ENCODE measurements around the gene MRPL9.
"Not testable (repeated sequence)": the region's sequence is repeated elsewhere in the genome, so short reads cannot be mapped to it uniquely, and the experiment has no call there.

Gene MRPL9

DNA sequence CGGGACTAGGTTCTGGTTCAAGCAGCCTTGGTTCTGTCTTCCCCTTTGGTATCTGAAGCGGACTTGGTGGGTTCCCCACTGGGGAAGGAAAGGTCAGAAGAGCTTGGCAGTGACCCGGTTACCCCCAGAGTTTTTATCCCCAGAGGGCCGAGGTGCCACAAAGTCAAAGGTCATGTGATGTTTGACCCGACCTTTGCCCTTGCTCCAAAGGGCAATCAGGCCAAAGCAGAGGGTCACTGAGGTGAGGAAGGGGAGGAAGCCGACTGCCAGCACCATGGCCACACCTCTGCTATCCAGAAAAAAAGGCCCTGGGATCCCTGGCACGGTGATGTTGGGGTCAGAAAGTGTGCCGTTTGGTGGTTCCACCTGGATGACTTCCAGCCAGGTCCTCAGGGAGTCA is 37.5 kb upstream of the MRPL9 start:
- no peak overlapping the region for H3K27ac Mint-ChIP-seq

DNA sequence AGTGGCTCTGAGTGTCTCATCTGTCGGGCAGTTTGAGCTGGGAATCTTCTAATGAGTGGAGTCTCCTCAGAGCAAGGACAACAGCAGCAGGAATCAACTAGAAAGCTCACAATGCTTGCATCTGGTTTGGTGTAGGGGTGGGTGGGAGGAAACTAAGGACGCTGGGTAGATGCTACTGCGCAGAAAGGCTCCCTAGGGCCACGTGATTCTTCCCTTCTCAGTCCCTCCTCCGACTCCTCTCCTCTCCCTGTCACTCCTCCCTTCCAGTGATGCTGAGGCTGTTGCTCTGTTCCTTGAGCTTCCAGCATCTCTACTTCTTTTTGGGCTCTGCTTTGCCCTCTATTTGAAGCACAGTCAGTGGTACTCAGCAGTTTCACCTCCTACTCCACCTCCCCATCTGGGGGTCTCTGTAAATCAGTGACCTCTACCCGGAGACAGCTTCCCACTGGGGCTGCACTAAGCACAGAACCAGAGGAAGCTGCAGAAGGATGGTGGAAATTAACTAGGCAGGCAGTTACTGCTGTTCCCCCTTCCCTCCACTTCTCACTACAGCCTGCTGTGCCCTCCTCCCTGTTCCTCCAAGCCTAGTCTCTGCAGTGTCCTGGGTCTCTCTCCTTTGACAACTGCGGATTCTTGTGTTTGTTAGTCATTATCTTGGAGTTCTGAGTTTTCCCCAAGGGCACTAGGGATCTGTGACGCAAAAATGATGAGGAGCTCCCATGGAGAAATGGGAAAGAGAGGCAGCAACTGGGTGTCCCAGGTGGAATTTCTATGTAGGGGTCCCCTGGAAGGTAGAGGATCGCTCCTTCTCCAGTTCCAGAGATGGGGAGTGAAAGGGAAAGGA is 36.1 kb upstream of the MRPL9 start:
- DNase-seq (ENCODE audit: low spot score in 2 of 2) (no peak), ATAC-seq (ENCODE audit: low read depth) (no peak)
- H3K27ac Mint-ChIP-seq, result no peak overlapping the region
- peaks cover 3% of the 10 kb centered on the region for H3K36me3 Mint-ChIP-seq
- H3K27me3 Mint-ChIP-seq, result peaks cover 8% of the 10 kb centered on the region
- no peaks in the 10 kb centered on the region for H3K9me3 Mint-ChIP-seq
- no peaks in the 10 kb centered on the region for H3K4me1 Mint-ChIP-seq
- no peak overlapping the region for H3K4me3 Mint-ChIP-seq

More for the DNA sequence above, 37.5 kb upstream of the MRPL9 start:
- Mint-ChIP-seq H3K27me3 (peaks cover 8% of the 10 kb centered on the region), H3K4me1 (no peaks in the 10 kb centered on the region), H3K36me3 (peaks cover 2% of the 10 kb centered on the region), H3K4me3 (no peak overlapping the region), H3K9me3 (no peaks in the 10 kb centered on the region)
- DNase-seq (ENCODE audit: low spot score in 2 of 2) (no peak), ATAC-seq (ENCODE audit: low read depth) (no peak)

DNA sequence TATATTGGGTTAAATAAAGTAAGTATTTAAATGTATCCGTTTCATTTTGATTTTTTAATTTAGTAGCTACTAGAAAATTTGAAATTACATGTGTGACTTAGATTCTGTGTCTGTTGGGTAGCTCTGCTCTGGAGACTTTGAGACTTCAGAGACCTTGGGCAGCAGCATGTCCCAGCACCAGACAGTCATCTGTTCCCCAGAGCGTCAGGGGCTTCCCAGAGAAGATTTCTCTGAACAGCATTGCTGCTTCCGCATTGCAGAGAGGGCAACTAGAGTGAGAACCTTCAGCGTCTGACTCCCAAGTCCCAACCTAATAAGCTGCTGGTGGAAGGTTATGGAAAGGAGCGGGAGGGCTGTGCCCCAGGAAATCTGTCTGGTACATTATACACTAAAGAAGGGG is 35.3 kb upstream of the MRPL9 start:
- Mint-ChIP-seq H3K36me3 (peaks cover 6% of the 10 kb centered on the region), H3K9me3 (no peaks in the 10 kb centered on the region), H3K27me3 (peaks cover 8% of the 10 kb centered on the region), H3K27ac (no peak overlapping the region), H3K4me3 (no peak overlapping the region), H3K4me1 (no peaks in the 10 kb centered on the region)
- ATAC-seq (ENCODE audit: low read depth), result no peak
- DNase-seq (ENCODE audit: low spot score in 2 of 2), result no peak

DNA sequence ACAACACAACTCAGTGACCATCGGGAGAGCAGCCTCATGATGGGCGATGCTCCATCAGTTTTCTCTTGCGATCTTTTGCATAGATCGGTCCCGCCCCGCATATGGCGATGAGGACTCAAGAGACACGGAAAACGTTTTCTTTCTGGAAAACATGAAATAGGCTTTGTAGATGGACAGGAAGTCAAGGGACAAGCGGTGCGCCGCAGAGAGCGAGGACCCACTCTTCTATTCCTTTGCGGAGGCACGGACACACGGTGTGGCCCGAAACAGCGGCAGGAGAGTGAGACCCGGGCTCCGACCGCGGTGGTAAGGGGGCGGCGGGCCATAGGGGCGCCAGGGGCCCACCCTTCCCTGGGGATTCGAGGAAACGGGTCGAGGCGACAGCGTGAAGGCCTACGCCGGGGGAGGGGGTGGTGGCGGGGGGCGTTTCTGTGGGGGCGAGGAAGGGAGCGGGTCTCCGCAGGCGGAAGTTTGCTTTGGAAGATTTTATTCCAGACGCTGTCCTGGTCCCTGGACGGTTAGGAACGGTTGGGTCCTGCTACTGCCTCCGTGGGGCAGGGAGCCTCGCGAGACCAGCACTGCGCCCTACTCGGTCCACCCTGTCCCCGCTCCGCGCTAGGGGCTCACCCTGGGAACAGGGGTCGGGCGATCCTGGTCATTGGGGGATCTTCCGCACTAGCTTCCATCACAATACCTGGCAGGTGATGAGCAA is 27.8 kb upstream of the MRPL9 start:
- Mint-ChIP-seq H3K4me1 (peaks cover 7% of the 10 kb centered on the region), H3K27ac (peak overlapping the region; percentile 91), H3K27me3 (no peaks in the 10 kb centered on the region), H3K36me3 (peaks cover 3% of the 10 kb centered on the region), H3K4me3 (peak overlapping the region; percentile 95), H3K9me3 (no peaks in the 10 kb centered on the region)
- no peak for ATAC-seq (ENCODE audit: low read depth)
- no peak for DNase-seq (ENCODE audit: low spot score in 2 of 2)

DNA sequence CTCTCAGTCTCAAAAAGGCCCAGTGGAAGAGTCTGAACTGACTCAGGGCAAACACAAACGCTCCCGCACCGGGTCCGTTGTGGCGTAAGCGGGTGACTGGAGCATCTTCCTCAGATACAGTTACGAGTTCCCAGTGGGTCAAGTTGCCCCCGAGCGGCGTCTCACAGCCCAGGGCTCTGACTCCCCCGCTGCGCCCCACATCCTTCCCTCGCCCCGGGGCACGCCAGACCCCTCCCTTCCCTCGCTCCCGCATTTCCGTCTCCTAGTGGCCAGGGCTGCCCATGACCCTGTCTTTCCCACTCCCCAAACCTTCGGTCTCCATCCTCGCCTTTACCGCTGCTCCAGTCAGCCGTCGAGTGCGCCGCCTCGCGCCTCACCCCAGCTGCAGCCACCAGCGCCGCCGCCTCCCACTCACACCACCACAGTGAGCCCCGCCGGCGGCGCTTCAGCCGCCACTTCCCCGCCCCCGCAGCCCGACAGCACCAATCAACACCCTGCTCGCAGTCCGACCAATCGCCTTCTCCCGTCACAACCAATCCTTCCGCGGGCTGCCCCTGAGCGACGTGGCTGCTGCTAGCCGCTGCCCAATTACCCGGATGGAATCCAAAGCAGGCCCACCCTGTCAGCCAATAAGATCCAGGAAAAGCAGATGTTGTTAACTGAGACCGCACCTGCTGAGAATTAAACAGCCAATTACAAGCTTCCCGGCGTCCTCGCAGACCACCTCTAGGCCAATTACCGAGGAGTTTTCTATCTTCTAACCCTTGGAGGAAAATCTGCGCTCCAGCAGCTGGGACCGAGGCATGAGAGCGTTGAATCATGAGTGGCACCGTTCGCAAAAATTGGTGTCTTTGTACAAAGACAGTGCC is 27.0 kb upstream of the MRPL9 start, which contains the start of gene TDRKH:
TSS of gene TDRKH (minus strand) at position 430 of the 869 bp plus-strand sequence. CDS start 7,478 bp downstream, outside the sequence.
- H3K27me3 Mint-ChIP-seq, result no peaks in the 10 kb centered on the region
- peak within 1 kb of the TSS; percentile 95 for H3K4me3 Mint-ChIP-seq
- peaks cover 3% of the 10 kb centered on the region for H3K36me3 Mint-ChIP-seq
- H3K4me1 Mint-ChIP-seq, result peaks cover 7% of the 10 kb centered on the region
- DNase-seq (ENCODE audit: low spot score in 2 of 2), result peak; percentile 88 to 96
- peak within 1 kb of the TSS; percentile 91 for H3K27ac Mint-ChIP-seq
- ATAC-seq (ENCODE audit: low read depth), result peak; percentile 91
- no peaks in the 10 kb centered on the region for H3K9me3 Mint-ChIP-seq

DNA sequence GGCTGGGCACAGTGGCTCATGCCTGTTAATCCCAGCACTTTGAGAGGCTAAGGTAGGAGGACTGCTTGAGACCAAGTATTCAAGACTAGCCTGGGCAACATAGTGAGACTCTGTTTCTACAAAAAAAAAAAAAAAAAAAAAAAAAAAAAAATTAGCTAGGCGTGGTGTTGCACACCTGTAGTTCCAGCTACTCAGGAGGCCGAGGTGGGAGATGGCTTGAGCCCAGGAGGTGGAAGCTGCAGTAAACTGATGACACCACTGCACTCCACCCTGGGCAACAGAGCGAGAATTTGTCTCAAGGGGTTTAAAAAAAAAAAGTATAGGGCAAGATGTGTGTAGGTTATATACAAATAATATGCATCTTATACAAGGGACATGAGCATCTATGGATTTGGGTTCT is 24.4 kb upstream of the MRPL9 start:
- ATAC-seq (ENCODE audit: low read depth) (no peak), DNase-seq (ENCODE audit: low spot score in 2 of 2) (no peak)
- Mint-ChIP-seq H3K4me3 (no peak overlapping the region), H3K27ac (no peak overlapping the region), H3K4me1 (peaks cover 7% of the 10 kb centered on the region), H3K27me3 (no peaks in the 10 kb centered on the region), H3K36me3 (no peaks in the 10 kb centered on the region), H3K9me3 (no peaks in the 10 kb centered on the region)

DNA sequence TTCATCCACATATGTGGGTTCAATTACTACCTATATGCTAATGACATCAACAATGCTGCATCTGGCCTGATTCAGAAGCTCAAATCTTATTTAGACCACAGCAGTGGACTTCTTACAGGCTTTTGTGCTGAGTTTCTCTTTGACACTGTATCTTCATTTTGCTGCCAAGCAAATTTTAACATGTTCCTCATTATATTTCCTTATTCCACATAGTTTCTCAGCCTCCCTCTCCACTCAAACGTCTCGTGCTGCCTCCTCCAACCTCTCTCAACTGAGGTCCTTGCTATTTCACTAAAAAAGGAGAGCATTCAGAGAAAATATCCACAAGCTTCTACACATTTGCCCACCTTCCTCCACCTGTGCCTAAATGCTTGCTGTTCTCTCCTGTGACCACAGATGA is 20.5 kb upstream of the MRPL9 start:
- H3K9me3 Mint-ChIP-seq, result no peaks in the 10 kb centered on the region
- DNase-seq (ENCODE audit: low spot score in 2 of 2) (no peak), ATAC-seq (ENCODE audit: low read depth) (no peak)
- H3K36me3 Mint-ChIP-seq, result peaks cover 7% of the 10 kb centered on the region
- H3K27ac Mint-ChIP-seq, result no peak overlapping the region
- H3K4me1 Mint-ChIP-seq, result no peaks in the 10 kb centered on the region
- H3K4me3 Mint-ChIP-seq, result no peak overlapping the region
- H3K27me3 Mint-ChIP-seq, result no peaks in the 10 kb centered on the region

DNA sequence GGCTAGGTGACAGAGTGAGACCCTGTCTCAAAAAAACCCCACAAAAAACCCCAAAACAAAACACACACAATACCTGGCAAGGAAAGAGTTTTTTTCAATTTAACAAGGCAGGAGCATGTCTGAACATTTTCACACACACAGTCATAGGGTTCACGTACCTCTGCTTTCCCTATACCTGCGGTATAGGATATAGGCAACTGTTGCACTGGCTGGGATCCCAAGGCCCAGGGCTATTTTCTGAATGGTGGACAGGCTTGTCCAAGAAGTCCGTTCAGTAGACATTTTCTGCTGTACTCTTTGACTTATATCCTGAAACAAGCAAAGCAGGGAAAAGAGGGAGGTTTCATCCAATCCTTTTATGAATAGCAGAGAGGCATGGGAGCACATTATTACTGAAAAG is 19.4 kb upstream of the MRPL9 start:
- no peaks in the 10 kb centered on the region for H3K27me3 Mint-ChIP-seq
- DNase-seq (ENCODE audit: low spot score in 2 of 2), result no peak
- H3K27ac Mint-ChIP-seq, result no peak overlapping the region
- no peak overlapping the region for H3K4me3 Mint-ChIP-seq
- peaks cover 14% of the 10 kb centered on the region for H3K36me3 Mint-ChIP-seq
- no peaks in the 10 kb centered on the region for H3K9me3 Mint-ChIP-seq
- H3K4me1 Mint-ChIP-seq, result no peaks in the 10 kb centered on the region
- no peak for ATAC-seq (ENCODE audit: low read depth)

DNA sequence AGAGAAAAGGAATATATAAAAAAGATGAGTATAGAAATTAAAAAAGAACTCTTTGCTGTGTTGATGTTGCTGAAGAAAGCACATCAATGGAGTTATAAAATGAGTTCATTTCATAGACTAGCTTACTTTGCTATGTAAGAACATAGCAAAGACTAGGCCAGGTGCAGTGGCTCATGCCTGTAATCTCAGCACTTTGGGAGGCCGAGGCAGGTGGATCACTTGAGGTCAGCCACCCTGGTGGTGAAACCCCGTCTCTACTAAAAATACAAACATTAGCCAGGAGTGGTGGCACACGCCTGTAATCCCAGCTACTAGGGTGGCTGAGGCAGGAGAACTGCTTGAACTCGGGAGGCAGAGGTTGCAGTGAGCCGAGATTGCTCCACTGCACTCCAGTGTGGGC is 18.7 kb upstream of the MRPL9 start:
- not testable (repeated sequence) for H3K27ac Mint-ChIP-seq; H3K4me3 Mint-ChIP-seq; H3K9me3 Mint-ChIP-seq; ATAC-seq (ENCODE audit: low read depth); H3K27me3 Mint-ChIP-seq; H3K4me1 Mint-ChIP-seq; DNase-seq (ENCODE audit: low spot score in 2 of 2)
- H3K36me3 Mint-ChIP-seq, result peaks cover 14% of the 10 kb centered on the region

DNA sequence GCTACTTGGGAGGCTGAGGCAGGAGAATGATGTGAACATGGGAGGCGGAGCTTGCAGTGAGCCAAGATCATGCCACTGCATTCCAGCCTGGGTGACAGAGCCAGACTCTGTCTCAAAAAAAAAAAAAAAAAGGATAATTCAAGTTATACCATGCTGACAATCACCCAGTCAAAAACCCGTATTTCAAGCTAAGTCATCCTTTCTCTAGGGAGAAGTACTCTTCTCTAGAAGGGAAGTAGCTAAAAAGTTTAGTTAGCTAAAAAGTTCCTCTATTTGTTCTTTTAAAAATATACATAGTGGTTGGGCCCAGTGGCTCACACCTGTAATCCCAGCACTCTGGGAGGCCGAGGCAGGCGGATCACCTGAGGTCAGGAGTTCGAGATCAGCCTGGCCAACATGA is 17.4 kb upstream of the MRPL9 start:
- not testable (repeated sequence) for H3K4me1 Mint-ChIP-seq; DNase-seq (ENCODE audit: low spot score in 2 of 2); ATAC-seq (ENCODE audit: low read depth); H3K9me3 Mint-ChIP-seq; H3K27ac Mint-ChIP-seq; H3K4me3 Mint-ChIP-seq; H3K27me3 Mint-ChIP-seq
- H3K36me3 Mint-ChIP-seq, result peaks cover 23% of the 10 kb centered on the region

DNA sequence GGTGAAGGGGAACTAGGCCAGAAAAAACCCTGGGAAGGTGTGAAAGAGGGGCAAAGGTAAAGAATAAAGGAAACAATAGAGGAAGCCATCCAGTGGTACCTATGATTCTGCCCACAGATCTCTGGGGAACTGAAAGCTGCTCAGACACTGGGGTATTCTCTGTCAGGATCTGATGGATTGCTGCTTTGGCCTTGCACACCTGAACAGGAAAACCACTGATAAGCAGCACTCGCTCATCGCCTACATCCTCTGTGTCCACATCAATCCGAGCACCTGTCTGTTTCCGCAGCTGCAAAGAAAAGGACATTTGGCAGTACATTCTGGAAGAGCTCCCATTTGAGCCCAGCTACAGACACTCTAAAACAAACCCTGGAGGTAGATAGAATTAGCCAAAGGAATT is 16.6 kb upstream of the MRPL9 start:
- ATAC-seq (ENCODE audit: low read depth), result no peak
- Mint-ChIP-seq H3K9me3 (no peaks in the 10 kb centered on the region), H3K36me3 (peaks cover 30% of the 10 kb centered on the region), H3K27ac (no peak overlapping the region), H3K4me3 (no peak overlapping the region), H3K27me3 (no peaks in the 10 kb centered on the region), H3K4me1 (no peaks in the 10 kb centered on the region)
- no peak for DNase-seq (ENCODE audit: low spot score in 2 of 2)

DNA sequence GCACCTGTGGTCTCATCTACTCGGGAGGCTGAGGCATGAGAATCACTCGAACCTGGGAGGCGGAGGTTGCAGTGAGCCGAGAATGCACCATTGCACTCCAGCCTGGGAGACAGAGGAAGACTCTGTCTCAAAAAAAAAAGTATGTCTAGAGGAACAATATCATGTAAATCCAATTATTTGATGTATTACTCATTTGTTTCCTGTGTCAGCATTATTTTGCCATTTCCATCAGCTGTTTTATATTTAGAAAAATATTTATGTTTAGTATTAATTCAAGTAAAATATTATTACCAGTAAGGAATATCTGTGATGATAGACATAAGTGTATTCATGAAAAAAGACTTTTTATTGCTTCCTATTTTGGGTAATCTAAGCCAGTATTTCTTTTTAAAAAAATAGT is 14.0 kb upstream of the MRPL9 start:
- Mint-ChIP-seq H3K9me3 (no peaks in the 10 kb centered on the region), H3K27ac (no peak overlapping the region), H3K4me1 (no peaks in the 10 kb centered on the region), H3K27me3 (no peaks in the 10 kb centered on the region), H3K36me3 (peaks cover 36% of the 10 kb centered on the region), H3K4me3 (no peak overlapping the region)
- ATAC-seq (ENCODE audit: low read depth), result no peak
- DNase-seq (ENCODE audit: low spot score in 2 of 2), result no peak

DNA sequence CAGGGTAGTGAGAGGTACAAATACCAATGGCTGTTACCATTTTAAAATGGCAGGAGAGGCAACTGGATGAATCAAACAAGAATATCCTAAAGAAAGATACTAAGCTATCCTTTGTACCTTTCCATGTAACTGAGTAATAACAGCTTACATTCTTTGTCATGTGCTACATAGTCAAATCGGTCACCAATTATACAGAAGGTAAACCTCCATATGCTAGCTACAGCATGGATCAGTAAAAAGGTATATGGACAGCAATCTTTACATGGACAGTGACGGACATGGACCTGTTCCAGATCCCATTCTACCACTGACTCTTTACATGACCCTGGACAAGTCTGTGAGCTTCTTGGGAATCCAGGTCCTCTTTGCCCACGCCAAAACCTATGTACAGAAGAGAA is 13.4 kb upstream of the MRPL9 start:
- Mint-ChIP-seq H3K36me3 (peaks cover 36% of the 10 kb centered on the region), H3K9me3 (no peaks in the 10 kb centered on the region), H3K27ac (no peak overlapping the region), H3K4me3 (no peak overlapping the region), H3K27me3 (no peaks in the 10 kb centered on the region), H3K4me1 (no peaks in the 10 kb centered on the region)
- ATAC-seq (ENCODE audit: low read depth), result no peak
- no peak for DNase-seq (ENCODE audit: low spot score in 2 of 2)

All from memory B cell (primary cell).